Stimulated activated CD4-positive, alpha-beta T cell treated with anti-CD3 and anti-CD28 coated beads, TNF-alpha, amount 100 ng/mL, for 48 hours (primary cell): ENCODE measurements around the gene TSHZ1.

Source experiments
- DNase-seq, 3 donors: peaks; one replicate each; pipeline ENCODE4 v3.0.0-alpha.2; 2020; ENCODE audit warnings: low read depth in 3 of 3

TSHZ1 gene, protein sequence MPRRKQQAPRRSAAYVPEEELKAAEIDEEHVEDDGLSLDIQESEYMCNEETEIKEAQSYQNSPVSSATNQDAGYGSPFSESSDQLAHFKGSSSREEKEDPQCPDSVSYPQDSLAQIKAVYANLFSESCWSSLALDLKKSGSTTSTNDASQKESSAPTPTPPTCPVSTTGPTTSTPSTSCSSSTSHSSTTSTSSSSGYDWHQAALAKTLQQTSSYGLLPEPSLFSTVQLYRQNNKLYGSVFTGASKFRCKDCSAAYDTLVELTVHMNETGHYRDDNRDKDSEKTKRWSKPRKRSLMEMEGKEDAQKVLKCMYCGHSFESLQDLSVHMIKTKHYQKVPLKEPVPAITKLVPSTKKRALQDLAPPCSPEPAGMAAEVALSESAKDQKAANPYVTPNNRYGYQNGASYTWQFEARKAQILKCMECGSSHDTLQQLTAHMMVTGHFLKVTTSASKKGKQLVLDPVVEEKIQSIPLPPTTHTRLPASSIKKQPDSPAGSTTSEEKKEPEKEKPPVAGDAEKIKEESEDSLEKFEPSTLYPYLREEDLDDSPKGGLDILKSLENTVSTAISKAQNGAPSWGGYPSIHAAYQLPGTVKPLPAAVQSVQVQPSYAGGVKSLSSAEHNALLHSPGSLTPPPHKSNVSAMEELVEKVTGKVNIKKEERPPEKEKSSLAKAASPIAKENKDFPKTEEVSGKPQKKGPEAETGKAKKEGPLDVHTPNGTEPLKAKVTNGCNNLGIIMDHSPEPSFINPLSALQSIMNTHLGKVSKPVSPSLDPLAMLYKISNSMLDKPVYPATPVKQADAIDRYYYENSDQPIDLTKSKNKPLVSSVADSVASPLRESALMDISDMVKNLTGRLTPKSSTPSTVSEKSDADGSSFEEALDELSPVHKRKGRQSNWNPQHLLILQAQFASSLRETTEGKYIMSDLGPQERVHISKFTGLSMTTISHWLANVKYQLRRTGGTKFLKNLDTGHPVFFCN (N-terminal part only)

DNA sequence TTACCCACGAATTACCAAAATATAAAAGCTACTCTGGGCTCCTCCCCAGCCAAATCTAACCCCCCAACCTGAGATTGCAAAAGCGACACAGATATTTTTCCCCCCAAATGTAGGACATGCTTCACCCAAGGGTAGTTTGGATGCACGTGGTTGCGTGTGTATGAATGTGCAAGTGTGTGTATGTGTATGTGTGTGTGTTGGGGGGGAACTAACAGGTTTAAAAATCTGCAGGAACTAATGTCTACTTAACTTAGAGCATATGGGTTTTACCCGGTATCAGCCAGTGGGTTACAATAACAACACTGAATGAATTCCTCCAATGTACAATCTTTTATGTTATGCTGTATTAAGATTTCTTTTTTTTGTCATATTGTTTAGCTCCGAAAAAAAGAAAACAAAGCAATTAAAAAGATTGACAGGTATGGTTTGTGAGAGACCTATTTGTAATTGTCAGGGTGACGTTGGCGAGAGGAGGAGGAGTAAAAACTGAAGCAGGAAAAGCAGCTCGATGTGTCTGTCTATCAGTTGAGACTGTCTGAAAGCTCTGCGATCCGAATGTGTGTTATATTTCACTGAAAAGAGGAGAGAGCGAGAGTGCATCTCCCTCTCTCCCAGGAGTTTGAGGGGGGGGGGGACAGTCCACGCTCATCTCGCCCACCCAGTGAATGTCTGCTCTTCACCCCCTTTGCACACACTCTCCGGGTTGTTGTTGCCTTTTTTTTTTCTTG is at the start of gene TSHZ1:
Gene TSHZ1 (plus strand): TSS at position 524 of the 728 bp plus-strand sequence. CDS start 1,080 bp downstream, outside the sequence.
- peak in 2 of 3 donors; percentile 40 to 52 for DNase-seq

DNA sequence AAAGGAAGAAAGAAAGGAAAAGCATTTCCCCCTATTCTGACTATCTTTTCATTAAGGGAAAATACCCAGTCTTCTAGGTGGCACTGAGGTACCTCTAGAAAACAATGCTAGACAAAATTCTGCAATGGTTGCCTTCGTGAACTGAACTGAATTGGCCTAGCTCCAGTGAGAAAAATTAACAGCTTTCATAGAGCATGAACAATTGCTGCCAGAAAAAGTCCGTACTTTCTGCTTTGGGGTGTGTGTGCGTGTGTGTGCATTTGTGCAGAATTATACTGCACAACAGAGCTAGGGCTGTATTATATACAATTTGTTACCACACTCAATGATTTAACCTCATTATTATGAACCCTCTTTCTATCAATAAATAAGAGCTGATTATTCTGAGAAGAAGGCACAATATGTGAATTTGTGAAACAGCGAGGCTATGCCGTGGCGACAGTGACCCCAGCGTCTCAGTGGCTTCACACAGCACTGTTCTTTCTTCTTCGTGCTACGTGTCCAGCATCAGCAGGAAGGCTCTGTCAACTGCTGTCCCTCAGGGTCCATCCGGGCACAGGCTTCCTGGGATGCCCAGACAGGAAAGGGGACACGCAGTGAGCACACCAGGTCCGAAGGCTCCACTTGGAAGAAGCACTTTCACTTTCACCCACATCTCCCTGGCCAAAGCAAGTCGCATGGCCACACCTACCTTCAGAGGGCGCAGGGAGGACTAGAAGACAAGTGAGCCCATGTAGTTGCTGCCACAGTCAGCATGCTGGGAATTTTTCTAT is 49.2 kb upstream of the TSHZ1 start:
- peak in 1 of 3 donors; percentile 1 for DNase-seq

DNA sequence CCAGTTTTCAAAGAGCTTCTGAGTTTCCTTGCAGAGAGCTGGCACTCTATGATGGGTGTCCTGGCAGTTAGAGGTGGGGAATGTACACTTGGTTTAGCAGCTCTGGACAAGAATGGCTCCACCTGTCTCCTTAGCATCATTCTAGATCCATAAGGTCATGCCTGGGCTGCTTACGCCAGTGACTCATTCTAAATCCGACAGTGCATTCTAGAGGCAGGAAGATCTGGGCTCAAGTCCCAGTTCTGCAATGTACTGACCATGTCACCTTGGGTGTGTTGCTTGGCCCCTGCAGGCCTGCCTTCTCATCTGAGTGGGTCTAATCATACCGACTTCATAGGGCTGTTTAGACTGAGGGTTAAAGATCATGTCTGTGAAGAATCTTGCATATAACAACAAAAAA is 48.1 kb upstream of the TSHZ1 start:
- DNase-seq = no peak

DNA sequence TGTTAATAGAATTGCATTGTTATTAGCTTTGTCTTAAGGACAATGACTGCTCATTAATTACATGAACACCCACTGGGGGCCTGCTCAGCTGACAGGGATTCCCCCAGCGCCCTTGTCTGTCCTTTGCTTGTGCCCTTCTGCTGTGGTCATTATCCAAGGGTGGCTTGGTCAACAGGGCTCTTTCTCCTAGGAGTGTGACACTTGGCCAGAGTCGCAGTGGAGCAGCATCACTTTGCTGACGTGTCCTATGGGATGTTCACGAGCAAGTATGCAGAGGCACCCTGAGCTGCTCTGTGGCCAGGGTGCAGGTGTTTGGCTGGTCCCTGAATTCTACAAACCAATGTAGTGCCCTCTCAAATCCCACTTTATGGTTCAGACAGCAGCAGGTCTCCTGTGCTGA is 47.6 kb upstream of the TSHZ1 start:
- no peak for DNase-seq

DNA sequence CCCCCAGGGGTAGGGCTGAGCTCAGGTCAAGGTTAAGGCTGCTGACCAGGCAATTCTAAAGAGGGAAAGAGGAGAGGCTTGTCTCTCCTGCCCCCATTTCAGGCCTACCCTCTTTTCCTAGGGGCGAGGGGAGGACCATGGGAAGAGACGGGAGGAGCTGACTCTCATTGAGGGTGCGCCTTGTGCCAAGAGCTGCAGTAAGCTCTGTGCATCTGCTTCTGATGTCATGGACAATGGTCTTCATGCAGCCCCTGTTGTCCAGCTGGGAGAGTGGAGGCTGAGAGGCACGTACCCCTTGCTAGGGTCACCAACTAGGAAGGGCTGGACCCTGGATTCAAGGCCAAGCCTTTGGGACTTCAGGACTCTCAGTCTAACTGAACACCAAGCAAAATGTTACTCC is 46.9 kb upstream of the TSHZ1 start:
- DNase-seq = no peak

DNA sequence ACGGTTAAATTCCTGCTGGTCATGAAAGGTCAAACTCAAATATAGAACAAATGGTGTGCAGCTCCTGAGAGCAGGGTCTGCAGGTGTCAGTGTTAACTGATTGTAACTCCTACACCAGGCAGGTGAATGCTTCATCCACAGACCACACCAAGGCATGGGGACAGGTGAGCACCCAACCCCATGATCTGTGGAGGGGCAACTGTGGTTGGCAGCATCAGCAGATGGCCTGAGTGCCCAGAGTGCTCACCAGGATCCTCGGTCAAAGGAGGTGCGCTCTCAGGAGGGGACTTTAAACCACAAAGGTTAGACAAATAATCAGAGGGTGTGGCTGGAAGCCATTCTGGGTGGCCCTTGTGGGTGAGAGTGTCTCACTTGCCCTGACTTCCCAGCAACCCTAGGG is 46.1 kb upstream of the TSHZ1 start:
- DNase-seq = no peak

DNA sequence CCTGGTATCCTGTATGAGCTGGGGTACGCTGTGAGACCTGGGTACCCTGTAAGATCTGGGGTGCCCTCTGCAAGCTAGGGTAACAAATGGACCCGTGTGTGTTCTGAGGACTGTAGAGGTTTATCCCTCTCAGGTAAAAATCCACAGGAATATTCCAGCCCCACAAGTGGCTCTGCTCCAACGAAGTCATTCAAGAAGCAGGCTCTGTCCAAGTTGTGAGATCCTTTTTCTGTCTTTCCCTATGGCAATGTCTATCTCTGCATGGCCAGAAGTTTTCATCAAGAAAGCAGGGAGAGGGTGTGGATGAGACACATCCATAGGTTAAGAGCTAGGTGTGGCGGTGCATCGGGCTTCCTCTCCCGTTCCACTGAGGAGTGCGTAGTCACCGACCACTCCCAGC is 44.7 kb upstream of the TSHZ1 start:
- DNase-seq = no peak

DNA sequence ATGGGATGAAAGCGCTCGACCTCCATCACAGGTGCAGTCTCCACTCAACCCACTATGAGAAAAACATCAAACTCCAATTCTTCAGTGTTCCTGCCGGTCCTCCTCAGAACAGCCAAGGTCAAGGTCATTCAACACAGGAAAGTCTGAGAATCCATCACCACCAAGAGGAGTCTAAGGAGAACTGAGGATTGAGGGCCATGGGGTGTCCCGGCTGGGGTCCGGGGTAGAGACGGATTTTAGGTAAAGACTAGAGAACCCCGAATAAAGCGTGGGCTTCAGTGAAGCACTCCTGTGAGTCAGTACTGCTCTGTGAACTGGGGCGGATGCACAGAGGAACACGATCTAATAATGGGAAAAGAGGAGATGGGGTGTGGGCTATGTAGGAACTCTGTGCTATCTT is 43.5 kb upstream of the TSHZ1 start:
- DNase-seq = no peak

DNA sequence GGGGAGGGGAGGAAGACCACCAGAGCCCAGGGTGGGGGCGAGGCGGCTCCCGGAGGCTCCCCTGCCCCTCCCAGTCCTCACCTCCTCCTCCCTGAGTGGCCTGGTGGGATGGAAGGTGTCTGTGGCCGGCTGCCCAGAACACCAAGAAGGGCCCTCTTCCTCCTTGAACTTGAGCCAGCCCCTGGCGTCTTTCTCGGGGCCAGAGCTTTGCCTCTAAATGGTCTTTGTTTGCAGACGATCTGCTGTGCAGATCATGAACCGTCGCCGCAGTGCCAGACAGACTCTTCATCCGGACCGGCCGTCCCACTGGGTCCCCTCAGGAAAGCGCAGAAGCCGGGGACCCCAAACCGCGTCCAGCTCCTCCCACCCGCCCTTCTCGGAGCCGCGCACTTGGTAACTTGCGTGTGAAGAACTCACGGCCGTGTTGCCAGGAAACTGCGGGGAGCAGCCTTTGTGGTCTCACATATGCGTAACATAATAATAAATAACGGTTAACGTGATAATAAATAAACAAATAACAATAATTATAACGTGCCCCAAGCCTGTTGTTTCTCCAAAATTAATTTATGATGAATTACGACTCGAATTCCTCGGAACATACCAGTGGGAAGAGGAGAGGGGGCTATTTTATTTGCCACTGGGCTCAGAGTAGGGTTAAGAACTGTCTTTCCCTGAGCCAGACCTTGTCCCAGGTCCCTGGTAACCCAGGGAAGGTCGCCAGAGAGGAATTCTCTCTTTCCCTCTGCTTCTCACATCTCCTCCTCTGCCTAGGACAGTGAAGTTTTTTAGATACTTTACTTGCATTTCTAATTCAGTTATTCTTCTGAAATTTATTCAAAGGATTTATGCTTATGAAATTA is 42.6 kb upstream of the TSHZ1 start:
- no peak for DNase-seq

DNA sequence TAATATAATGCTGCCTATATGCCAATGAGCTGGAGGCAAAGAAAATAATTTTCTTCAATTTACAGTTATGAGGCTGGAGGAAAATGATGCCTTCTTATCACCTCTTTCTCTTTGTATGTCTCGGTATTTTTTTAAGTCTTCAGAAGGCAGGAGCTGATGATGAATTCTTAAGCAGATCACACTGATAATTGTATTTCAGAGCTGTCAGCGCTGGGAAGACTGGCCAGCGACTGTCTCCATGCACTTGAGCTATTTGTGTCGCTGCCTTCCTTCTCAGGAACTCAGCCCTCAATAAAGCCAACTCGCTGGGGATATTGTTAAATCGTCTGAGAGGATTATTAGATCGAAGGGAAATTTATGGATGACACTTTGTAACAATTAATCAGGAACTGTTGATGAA is 42.0 kb upstream of the TSHZ1 start:
- DNase-seq = no peak

DNA sequence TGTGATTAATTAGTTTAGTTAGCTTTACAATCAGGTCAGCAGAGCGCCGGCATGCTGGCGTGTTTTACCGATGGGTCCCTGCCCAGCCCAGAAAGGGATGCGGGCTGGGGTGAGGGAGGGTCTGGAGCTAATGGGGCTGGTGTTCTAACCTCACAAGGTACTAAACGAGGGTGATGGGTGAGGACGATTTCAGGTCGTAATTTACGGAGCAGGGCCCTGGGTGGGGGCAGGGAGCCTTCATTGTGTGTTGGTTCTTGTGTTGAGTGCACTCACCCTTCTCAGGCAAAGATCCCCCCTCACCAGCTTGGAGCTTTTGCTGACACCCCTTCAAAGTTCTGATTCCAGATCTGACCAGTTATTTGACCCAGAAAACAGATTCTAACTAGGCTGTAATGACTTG is 41.2 kb upstream of the TSHZ1 start:
- no peak for DNase-seq

DNA sequence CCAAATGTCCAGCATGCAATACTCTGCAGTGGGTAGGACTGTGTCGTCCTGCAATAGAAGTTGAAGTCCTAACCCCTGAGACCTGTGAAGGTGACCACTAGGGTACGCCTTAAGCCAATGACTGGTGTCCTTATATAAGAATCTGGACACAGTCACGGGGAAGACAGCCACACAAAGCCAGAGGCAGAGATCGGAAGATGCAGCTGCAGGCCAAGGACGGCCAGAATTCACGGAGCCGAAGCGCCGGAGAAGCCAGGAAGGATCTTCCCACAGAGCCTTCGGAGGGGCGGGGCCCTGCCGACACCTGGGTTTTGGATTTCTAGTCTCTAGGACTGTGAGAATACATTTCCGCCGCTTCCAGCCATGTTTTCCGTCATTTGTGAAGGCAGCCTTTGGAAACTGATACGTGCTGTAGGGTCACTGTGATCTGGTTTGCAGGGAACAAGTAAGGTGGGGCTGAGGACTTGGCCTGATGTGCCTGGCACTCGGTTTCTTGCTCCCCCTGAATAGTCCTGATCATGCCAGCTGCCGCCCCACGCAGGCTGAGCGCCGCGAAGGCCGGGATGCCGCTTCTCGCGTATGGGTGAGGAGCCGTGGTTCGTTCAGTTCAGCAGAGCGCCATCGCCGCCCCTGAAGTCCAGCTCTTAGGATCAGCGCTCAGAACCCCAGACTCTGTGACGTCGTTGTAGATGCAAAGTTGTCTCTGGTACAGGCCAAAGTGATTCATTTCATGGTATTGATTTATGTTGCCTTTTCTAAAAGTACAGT is 40.4 kb upstream of the TSHZ1 start:
- no peak for DNase-seq

DNA sequence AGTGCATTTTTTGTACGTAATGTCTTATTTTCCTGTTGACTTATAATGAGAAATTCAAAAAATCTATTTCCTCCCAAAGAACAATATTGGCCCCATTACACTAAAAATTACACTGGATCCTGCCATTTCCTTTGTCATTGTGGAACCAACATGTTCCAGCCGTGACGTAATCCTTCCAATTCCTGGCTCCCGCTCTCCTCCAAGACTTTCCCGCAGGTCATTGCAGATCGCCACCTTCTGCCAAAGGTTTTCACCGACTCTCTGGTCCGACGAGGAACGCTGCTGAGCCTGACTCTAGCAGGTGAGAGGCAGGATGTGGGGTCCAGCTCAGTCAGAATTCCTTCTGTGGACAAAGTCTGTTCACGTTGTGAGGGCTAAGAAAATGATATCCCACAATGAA is 39.7 kb upstream of the TSHZ1 start:
- no peak for DNase-seq

DNA sequence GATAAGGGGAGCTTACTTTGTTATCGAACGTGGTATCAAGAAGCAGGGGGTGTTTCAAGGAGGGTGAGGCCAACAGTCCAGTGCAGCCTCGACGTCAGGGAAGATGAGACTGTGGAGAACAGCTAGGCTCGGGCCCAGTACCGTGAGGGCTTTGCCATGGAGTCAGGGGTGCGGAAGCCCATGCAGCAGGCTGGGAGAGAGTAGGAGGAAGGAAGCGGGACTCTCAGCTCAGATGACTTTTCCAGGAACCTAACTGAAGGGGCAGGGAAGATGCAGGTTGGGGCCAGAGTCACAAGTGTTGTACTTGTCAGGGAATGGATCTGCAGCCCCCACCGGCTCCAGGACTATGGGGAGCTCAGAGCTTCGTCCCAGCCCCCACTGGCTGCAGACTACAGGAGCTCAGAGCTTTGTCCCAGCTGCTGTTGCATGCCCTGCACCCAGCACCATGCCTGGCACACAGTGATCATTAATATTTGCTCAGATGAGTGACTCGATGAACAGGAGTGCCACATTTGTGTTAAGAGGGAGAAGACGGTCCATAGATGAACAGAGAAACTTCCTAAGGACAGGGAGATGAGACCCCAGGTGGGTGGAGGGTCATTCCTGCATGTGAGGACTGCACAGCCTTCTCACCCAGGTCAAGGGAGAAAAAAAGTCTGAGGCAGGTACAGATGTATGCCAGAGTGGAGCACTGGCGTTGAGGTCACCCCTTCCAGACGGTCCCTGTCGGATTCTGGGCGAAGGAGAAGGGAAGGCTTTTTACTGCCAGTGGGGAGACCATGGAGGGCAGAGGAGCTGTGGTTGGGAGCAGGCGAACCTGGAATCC is 38.1 kb upstream of the TSHZ1 start:
- DNase-seq = no peak

DNA sequence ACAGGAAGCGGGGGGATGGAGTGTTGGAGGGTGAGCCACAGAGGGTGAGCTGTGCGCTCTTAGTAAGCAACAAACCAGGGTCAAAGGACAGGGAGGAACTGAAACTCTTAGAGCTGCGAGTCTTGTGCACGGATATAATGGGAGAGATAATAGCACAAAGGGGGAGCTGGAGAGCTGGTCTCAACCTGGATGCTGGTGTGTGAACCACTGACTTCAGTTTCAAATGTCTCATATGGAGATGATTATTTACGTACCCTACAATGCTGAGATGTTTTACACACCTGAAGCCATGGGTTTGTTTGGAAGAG is 37.5 kb upstream of the TSHZ1 start:
- no peak for DNase-seq

DNA sequence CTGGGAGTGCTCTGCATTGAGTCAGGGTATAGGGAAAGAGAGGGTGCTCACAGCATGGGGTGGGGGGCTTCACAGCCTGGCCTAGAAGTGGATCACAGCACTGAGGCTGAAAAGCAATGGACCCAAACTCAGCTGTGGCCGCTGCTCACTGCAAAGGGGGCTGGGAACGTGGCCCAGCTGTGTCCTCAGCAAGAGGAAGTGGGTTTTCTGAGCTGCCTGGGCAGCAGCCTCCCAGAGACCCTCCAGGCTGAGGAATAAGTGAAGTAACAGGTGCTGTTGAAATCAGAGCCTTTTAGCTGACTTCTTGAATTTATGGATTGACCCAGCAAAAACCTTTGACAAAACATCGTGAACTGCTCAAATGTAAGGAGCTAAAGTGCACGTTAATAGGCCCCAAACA is 36.9 kb upstream of the TSHZ1 start:
- no peak for DNase-seq

DNA sequence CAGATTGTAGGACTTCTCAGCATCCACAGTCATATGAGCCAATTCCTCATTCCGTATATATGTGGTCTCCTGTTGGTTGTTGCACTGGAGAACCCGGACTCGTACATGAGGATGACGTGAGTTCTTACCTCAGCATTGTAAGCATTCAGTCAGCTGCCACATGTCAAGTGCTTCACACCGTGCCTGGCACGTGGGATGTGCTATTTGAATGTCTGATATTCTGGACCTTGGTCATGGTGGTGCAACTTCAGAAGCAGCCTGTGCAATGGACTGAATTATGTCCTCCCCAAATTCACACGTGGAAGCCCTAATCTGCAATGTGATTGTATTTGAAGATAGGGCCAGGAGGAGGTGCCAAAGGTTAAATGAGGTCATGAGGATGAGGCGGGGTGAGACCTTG is 33.7 kb upstream of the TSHZ1 start:
- DNase-seq = no peak

DNA sequence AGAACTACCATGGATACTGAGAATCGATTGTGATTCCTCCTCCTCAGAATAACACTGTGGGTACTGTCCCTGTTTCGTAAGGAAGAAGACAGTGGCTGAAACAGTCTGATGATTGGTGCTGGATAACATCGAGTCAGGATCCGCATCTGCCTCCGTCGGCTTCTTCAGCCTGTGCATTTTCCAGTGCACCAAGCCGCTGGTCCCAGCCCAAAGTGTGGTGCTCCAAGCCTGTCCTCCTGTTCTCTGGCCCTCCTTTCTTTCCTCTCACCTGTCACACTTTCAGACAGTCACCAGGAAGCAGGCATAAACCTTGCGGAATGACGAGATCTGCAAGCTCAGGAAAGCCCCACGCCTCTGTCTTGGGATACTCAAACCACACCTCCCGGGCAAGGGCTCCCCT is 32.2 kb upstream of the TSHZ1 start:
- DNase-seq = no peak
